D721Med (cell line): Measurements from ENCODE around the gene CS.

ENCODE experiments used
- DNase-seq: peaks from one replicate; pipeline ENCODE4 v3.0.0; 2011; ENCODE audit warnings: low spot score; ENCODE audit not compliant: insufficient read length
- FAIRE-seq: peaks from 2 replicates; lab custom pipeline; 2011; peaks lifted over from hg19 to GRCh38; lab: Jason Lieb, UNC
- CTCF ChIP-seq: IDR thresholded peaks from 2 replicates; pipeline ENCODE4 v1.5.1; 2012; ENCODE audit warnings: mild to moderate bottlenecking, control low read depth; ENCODE audit not compliant: insufficient read depth; ENCODE audit errors: missing control alignments

Gene CS

GRCh38 chr12:56256326-56256960 is 43.7 kb downstream of the CS start:
- DNase-seq: no peak
- FAIRE-seq: no peak
- TF ChIP-seq CTCF: no peak

GRCh38 chr12:56255671-56256070 is 44.5 kb downstream of the CS start:
- DNase-seq: no peak
- FAIRE-seq: no peak
- no peak for TF ChIP-seq CTCF

- no peak for TF ChIP-seq CTCF
- no peak for FAIRE-seq
- DNase-seq: no peak
Observed at GRCh38 chr12:56253091-56253490, 47.0 kb downstream of the CS start.

- FAIRE-seq (no peak), DNase-seq (no peak)
- no peak for TF ChIP-seq CTCF
Observed at GRCh38 chr12:56252649-56253048, 47.5 kb downstream of the CS start.

GRCh38 chr12:56248711-56249110 is 51.4 kb downstream of the CS start:
- DNase-seq: no peak

GRCh38 chr12:56247923-56248322 is 52.2 kb downstream of the CS start:
- DNase-seq (no peak), FAIRE-seq (no peak)
- TF ChIP-seq CTCF: no peak

More at GRCh38 chr12:56248711-56249110, 51.4 kb downstream of the CS start:
- no peak for TF ChIP-seq CTCF
- FAIRE-seq: no peak

- DNase-seq: no peak
- no peak for FAIRE-seq
- no peak for TF ChIP-seq CTCF
Observed at GRCh38 chr12:56244494-56244893, 55.6 kb downstream of the CS start.
